ENCODE measurements around the gene UNG.
"Not testable (repeated sequence)": the region's sequence is repeated elsewhere in the genome, so short reads cannot be mapped to it uniquely, and the experiment has no call there.

The UNG gene

DNA sequence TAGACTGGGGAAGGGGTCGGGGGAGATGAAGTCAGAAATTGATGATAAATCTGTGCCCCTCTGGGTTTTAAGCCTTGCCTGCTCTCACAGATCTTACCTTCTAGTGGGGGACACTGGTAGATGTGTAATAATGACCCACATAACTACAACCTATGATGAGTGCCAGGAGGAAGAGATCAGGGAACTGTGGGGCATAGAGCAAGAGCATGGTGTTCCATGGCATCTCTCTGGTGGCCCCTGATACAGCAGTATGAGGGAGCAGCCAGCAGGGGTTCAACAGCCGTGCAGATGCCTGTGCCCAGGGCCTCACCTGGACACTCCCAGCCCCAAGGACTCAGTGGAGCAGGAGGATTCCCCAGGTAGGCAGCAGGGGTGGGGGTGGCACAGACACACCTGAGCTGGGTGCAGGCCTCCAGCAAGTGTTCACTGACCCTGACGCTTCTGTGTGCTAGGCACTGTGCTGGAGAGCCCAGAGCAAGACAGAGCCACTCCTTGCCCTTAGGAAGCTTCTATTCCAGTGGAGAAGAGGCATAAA is 24.0 kb downstream of the UNG start:
- DNase-seq (ENCODE audit: low read depth in 2 of 2), result no peak

DNA sequence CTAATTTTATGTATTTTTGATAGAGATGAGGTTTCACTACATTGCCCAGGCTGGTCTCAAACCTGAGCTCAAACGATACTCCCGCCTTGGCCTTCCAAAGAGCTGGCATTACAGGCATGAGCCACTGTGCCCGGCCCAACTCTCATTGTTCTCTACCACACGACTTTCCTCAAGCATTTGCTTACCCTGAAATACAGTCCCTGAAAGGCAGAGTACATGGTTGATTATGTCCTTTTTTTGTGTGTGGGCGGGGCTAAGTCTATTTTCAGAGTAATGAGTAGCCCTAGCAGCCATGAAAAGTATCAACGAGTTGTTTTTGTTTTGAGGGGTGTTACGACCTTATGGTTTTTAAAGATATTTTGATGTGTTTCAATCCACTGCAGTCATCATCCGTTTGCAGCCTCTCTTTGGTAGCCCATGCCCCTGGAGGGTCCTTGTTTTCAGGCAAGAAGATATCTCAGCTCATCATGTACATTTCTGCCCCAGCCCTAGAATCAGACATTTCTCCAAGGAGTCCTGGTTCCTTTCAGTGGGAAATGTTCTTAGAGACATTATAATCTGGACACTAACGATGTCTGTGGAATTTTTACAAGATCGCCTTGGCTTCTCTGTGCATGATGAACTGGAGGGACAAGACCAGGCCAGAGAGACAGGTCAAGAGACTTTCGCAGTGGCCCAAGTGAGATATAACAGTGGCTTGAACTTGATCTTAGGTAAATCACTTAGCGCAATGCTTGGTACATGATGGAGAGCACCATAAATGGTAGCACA is 27.7 kb downstream of the UNG start:
- no peak for DNase-seq (ENCODE audit: low read depth in 2 of 2)

DNA sequence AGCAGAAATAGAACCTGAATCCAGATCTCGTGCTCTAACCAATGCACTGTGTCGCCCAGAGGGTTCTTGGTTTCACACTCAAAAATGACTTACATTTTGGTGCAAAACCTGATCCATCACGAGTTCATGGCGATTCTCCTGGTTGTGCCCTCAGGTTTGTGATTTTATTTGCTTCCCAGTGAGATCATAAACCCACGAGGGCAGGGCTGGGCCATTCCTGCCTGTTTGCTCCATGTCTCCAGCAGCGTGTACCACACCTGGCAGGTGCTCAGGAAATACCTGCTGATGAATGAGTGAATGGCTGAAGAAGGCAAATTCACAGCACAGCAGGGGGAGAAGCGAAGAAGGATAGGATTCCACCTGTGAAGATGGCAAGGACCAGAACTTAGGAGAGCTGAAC is 28.4 kb downstream of the UNG start:
- DNase-seq (ENCODE audit: low read depth in 2 of 2), result no peak

GRCh38 chr12:109126784-109127183 is 29.4 kb downstream of the UNG start:
- no peak for DNase-seq (ENCODE audit: low read depth in 2 of 2)

GRCh38 chr12:109127533-109128242 is 30.3 kb downstream of the UNG start:
- no peak for DNase-seq (ENCODE audit: low read depth in 2 of 2)

- no peak for DNase-seq (ENCODE audit: low read depth in 2 of 2)
Observed at GRCh38 chr12:109130297-109131153, 33.1 kb downstream of the UNG start.

GRCh38 chr12:109131154-109132050 is 34.0 kb downstream of the UNG start:
- no peak for DNase-seq (ENCODE audit: low read depth in 2 of 2)

- DNase-seq (ENCODE audit: low read depth in 2 of 2), result no peak
Observed at GRCh38 chr12:109134186-109134917, 37.0 kb downstream of the UNG start.

GRCh38 chr12:109137055-109137454 is 39.7 kb downstream of the UNG start:
- no peak for DNase-seq (ENCODE audit: low read depth in 2 of 2)

GRCh38 chr12:109139360-109139759 is 42.0 kb downstream of the UNG start:
- no peak for DNase-seq (ENCODE audit: low read depth in 2 of 2)

- no peak for DNase-seq (ENCODE audit: low read depth in 2 of 2)
Observed at GRCh38 chr12:109139791-109140190, 42.4 kb downstream of the UNG start.

- no peak for DNase-seq (ENCODE audit: low read depth in 2 of 2)
Observed at GRCh38 chr12:109140560-109140959, 43.2 kb downstream of the UNG start.

DNA sequence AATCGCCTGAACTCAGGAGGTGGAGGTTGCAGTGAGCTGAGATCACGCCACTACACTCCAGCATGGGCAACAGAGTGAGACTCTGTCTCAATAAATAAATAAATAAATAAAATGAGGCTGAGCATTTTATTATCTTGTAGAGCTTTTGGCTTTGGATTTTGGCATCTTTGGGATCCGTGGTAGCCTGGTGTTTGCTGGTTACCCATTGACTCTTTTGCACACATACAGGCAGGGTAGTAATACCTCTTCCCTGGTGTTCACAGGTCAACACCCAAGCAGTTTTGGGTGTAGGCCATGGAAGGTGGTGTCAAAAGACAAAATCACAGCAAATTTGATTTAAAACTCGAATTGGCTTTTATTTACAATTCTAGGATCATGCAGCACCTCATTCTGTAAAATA is 46.8 kb downstream of the UNG start:
- no peak for DNase-seq (ENCODE audit: low read depth in 2 of 2)

DNA sequence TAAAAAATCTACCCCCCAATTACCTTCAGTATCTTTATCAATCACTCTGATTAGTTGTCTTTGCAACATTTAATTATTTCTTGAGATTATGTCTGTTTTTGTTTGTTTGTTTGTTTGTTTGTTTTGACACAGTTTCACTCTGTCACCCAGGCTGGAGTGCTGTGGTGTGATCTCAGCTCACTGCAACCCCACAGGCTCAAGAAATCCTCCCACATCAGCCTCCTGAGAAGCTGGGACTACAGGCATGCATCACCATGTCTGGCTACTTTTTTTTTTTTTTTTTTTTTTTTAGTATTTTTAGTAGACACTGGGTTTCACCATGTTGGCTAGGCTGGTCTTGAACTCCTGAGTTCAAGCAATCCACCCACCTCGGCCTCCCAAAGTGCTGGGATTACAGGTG is 49.7 kb downstream of the UNG start:
- DNase-seq (ENCODE audit: low read depth in 2 of 2), result not testable (repeated sequence)

- DNase-seq (ENCODE audit: low read depth in 2 of 2), result no peak
Observed at GRCh38 chr12:109147954-109148353, 50.6 kb downstream of the UNG start.

DNA sequence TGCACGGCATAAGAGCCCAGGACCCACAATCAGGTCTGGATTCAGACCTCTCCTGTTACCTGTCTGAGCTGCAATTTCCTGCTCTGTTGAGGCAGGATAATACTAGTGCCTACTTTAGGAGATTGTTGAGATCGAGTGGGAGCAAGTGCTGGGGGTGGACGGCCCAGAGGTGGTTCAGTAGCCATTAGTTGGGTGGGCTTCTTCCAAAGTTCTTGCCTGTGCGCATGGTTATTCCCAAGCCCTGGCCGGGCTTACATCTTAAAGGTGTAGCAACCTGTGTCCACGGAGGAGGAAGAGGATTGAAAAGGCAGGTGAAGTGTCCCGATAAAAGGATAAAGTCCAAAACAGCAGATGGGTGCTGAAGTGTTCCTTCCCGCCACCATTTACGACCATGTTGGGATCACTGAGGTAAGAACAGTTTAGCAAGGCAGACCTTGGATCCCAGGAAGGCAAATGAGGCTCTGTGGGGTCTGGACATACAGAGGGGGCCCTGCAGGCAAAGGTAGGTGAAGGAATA is 52.8 kb downstream of the UNG start:
- DNase-seq (ENCODE audit: low read depth in 2 of 2), result no peak

- DNase-seq (ENCODE audit: low read depth in 2 of 2), result no peak
Observed at GRCh38 chr12:109151457-109151856, 54.1 kb downstream of the UNG start.

DNA sequence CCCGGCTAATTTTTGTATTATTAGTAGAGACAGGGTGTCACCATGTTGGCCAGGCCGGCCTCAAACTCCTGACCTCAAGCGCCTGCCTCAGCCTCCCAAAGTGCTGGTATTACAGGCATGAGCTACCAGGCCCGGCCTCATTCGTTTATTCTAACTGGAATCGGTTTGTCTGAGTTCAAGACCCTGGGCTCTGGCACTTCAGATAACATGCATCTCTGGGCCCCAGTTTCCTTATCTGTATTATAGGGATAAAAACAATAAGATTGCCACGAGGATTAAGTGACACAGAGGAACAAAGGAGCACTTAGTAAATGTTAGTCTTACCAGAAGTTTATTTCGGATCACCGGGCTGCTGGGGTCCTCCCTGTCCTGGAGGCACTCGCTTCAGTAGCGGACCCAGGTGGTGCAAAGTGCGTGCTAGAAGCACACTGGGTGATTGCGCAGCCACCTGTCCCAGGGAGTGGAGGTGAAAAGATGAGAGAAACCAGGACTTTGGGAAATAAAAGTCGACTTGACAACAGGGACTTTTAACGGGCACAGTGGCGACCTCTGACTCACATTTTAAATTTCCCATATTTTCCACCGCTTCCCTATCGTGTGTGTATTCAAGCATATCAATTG is 56.5 kb downstream of the UNG start:
- no peak for DNase-seq (ENCODE audit: low read depth in 2 of 2)

Measured in stimulated activated CD4-positive, alpha-beta T cell treated with anti-CD3 and anti-CD28 coated beads, Interleukin-15, amount 100 ng/mL, for 48 hours (primary cell).